MM.1S (cell line): Measurements from ENCODE around the gene LFNG.

ENCODE experiments used
- EZH2 ChIP-seq: fragments of 300-600 bp; sonication (generic); optimal IDR thresholded peaks from 2 replicates; pipeline ENCODE3; 2017; ENCODE audit warnings: low read depth, mild to moderate bottlenecking, antibody characterized with exemption, low read length, mixed read lengths
- EZH2phosphoT487 ChIP-seq: fragments of 300-600 bp; sonication (generic); IDR thresholded peaks from 2 replicates; pipeline ENCODE4 v1.6.1; 2018; ENCODE audit warnings: antibody characterized with exemption, low read length
- TF ChIP-seq, protein P1 (sequence below): fragments of 300-600 bp; sonication (generic); IDR thresholded peaks from 2 replicates; pipeline ENCODE4 v1.5.1; 2016; ENCODE audit warnings: antibody characterized with exemption, low read length, mixed read lengths

DNA sequence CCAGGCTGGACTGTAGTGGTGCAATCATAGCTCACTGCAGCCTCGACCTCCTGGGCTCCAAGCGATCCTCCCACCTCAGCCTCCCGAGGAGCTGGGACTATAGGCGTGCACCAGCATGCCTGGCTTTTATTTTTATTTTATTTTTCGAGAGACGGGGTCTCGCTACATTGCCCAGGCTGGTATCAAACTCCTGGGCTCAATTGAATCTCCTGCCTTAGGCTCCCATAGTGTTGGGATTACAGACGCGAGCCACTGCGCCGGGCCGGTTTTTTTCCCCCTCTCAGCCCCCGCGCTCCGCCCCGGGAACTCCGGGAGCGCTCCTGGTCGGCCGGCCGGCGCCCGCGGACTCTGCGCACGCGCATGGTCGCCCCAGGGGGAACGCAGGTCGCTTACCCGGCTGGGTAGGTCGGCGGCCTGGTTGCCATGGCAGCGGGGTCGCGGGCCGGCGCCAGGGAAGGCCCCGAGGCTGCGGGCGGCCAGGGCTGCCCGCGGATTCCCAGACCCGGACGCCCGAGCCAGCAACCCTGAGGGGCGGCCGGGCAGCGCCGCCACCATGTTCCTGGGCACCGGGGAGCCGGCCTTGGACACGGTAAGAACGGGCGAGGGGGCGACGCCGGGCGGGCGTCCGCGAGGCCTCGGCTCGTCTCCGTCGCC is 39.2 kb downstream of the LFNG start, which contains the start of gene IQCE:
- TF ChIP-seq, protein P1, sequence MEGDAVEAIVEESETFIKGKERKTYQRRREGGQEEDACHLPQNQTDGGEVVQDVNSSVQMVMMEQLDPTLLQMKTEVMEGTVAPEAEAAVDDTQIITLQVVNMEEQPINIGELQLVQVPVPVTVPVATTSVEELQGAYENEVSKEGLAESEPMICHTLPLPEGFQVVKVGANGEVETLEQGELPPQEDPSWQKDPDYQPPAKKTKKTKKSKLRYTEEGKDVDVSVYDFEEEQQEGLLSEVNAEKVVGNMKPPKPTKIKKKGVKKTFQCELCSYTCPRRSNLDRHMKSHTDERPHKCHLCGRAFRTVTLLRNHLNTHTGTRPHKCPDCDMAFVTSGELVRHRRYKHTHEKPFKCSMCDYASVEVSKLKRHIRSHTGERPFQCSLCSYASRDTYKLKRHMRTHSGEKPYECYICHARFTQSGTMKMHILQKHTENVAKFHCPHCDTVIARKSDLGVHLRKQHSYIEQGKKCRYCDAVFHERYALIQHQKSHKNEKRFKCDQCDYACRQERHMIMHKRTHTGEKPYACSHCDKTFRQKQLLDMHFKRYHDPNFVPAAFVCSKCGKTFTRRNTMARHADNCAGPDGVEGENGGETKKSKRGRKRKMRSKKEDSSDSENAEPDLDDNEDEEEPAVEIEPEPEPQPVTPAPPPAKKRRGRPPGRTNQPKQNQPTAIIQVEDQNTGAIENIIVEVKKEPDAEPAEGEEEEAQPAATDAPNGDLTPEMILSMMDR, result no peak
- TF ChIP-seq EZH2, result no peak
- TF ChIP-seq EZH2phosphoT487, result no peak
